HG02973 (cell line): Measurements from ENCODE around the gene APC2.
A peak's percentile ranks its signal among the peaks of the same experiment; 100 is the strongest.
"Not testable (repeated sequence)": the region's sequence is repeated elsewhere in the genome, so short reads cannot be mapped to it uniquely, and the experiment has no call there.

ENCODE experiments used
- ATAC-seq: cut with Tn5 transposase; IDR thresholded peaks from one replicate; pipeline ENCODE4 v1.9.1; 2021; ENCODE audit warnings: moderate library complexity; ENCODE audit not compliant: unreplicated experiment

Gene APC2

DNA sequence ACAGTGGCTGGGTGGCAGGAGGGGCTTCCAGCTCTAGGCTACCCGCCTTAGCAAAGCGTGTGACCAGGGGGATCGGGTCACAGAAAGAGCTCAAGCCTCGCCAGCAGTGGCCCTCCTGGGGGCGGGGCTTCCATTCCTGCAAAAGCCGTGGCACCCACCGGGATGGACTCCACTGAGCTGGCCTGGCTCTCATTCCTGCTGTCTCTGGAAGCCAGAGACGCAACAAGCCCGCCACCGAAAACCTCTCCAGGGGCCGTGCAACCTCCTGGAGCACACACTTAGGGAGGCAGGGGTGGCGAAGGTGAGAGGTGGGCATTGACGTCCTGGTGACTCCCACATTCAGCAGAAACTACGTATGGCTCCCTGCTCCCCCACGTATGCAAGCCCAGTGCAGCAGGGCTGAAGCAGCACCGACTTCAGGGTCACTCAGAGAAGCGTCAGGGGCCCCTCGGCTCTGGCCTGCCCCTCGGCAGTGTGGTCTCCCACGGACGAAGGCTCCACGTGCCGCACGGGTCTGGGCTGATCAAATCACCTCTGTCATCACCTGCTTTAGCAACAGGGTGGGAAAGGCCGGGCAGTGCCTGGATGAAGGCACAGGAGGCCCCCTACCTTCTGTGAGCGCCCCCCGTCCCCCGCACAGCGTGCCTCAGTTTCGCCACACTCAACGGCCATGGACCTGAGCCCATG, 26.0 kb downstream of the APC2 start:
- ATAC-seq, result no peak

DNA sequence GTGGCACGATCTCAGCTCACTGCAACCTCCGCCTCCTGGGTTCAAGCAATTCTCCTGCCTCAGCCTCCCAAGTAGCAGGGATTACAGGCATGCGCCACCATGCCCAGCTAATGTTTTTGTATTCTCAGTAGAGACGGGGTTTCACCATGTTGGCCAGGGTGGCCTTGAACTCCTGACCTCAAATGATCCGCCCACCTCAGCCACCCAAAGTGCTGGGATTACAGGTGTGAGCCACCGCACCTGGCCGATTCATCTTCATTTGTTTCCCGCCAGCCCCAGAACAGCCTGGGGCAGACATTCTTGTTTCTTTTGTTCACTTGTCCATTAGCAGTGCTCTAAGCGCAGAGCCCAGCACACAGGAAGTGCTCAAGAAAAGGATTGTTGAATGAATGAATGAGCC, 27.1 kb downstream of the APC2 start:
- not testable (repeated sequence) for ATAC-seq

DNA sequence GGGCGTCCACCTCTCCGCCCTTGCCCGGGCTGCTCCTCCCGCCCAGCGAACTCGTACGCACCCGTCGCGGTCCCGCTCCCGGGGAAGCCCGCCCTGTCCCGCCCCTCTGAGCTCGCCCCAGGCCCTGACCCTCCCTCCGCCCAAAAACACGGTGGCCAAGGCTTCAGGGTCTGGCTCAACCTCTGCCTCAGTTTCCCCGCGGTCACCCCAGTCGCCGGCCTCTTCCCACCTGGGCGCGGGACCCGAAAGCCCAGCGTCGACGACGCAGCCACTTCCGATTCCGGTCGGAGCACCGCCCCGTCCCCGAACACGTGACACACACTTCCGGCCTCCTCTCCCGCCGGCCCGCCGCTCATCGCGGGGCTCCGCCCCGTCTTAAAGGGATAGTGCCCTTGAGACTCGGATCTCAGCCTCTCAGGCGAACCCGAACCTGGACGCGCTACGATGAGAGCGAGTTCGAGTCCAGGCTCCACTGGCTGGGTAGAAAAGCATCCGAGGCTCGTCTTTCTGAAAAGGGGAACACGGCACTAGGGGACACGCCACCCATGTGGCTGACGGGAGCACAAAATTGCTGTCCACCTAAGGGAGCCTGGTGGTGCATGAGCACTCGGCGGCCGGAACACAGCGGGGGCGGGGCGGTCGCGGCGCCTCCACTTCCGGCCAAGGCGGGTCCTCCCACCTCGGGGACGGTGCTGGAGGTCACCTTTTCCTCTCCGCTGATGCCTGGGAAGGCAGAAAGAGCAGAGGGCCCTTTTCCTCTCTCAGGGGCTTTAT, 29.2 kb downstream of the APC2 start, which contains the start of gene C19orf25:
Gene C19orf25, minus strand, starts transcription at position 282 of the 774 bp plus-strand sequence. CDS start 312 bp downstream, outside the sequence.
- peak; percentile 70 for ATAC-seq

DNA sequence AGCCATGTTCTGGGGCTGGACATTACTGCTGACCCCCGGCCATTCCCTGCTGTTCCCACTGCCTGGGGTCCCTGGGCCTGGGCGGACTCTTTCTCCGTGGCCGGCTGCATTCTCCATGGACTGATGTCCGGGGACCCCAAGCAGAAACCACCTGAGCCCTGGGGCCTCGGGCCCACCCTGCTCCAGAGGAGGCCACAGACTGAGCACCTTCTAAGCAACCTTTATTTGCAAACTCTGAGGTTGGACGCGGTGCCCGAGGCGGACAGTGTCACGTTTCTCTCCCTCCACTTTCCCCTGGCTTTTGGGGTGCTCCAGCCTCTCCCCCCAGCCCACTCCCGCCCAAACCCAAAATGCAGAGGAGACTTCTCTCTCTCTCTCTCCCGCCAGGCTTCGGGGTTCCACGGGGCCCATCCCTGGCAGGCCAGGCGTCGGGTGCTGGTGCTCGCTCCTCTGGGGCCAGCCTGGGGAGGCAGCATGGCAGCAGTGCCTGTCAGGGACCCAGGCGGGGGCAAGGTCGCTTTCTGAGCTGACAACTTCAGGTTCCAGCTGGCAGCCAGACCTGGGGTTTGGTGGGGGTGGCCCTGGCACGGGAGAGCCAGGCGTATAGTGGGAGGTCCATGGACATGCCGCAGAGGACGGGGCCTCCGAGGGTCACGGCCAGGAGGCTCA, 31.4 kb downstream of the APC2 start:
- no peak for ATAC-seq

DNA sequence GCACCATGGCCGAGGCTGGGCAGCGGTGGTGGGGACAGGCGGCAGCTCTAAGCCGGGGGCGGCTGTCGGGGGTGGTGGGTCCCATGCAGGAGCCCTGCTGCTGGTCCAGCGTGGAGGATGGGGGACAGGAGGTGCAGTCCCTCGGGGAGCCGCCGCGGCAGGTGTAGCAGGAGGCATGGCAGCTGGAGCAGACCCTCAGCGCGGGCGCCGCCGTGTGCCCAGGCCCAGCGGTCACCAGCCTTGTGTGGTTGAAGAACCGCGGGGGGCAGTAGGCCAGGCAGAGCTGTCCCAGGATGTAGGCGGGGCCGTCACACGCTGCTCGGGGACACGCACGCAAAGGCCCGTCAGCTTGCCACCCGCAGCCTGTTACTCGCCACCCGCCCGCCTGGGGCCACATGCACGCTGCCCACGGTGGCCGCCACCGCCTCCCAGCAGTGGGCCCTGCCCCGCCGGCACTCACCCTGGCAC, 32.0 kb downstream of the APC2 start:
- ATAC-seq, result no peak

DNA sequence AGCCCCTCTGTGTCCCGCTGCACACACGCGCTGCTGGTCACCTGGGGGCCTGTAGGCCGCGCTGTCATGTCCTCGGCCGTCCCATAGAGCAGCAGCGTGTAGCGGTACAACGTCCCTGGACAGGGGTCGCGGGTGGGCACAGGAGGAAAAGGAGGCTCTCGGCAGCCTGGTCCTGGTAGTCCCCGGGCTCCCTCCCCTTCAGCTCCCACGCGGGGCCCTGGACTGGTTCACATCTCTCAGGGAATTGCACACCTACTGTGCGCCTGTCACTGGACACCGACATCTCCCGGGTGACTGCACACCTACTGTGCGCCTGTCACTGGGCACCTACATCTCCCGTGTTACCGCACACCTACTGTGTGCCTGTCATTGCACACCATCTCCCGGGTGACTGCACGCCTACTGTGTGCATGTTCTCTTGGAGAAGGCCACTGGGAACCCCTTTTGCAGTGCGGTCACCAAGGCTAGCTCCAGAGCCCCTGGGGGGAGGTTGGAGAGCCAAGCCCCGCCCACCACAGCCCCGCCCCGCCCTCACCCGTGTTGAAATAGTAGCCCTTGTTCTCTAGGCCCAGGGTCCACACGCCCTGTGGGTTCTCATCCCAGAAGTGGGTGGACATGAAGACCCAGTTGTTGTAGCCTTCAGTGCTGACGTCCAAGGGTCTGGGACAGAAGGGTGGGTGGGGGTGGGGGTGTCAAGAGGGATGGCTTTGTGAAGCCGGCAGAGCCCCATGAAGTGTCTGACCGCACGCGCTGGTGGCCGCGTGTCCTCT, 32.6 kb downstream of the APC2 start:
- no peak for ATAC-seq

DNA sequence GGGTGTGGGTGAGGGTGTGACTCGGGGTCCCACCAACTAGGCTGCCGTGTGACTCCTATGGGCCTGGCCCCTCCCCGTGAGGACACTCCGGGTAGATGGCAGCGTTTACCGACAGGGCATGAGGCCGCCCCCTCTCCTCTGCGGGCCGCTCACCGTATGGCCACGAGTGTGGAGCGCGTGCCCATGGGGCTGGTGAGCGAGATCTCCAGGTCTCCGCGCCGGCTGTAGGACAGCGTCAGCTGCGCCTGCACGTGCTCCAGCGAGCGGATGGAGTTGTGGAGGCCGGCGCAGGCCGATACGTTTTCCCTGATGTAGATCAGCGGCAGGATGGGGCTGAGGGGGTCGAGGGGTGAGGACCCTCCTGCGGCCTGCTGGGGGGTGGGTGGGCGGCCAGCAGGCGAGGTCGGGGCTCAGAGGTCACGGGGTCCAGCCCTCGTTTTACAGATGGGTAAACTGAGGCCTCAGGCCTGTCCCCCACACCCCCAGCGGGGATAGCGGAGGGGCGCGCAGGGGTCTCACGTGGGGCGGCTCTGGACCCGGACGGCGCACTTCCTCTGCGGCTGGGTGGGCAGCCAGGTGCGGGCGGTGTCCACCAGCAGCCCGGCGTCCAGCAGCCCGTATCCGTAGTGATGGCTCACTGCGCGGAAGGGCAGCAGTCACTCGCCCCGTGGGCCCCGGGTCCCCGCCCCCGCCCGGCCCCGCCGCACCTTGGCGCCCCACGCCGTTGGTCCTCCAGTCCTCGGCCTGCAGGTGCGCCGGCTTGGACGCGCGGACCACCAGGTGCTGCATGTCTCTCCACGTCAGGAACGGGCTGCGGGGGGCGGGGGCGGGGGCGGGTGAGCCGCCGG, 33.4 kb downstream of the APC2 start:
- ATAC-seq, result no peak

DNA sequence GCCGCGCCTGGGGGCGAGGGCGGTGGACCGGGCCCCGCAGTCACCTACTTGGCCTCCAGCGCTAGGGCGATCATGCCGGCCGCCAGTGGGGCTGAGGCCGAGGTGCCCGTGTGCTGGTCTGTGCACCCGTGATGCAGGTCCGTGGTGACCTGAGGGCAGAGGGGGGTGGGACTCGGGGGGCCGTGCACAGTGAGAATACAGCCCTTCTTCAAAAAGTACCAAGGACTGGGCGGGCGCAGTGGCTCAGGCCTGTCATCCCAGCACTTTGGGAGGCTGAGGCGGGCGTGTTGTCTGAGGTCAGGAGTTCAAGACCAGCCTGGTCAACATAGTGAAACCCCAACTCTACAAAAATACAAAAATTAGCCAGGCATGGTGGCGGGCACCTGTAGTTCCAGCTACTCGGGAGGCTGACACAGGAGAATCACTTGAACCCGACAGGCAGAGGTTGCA, 34.1 kb downstream of the APC2 start:
- ATAC-seq, result no peak

DNA sequence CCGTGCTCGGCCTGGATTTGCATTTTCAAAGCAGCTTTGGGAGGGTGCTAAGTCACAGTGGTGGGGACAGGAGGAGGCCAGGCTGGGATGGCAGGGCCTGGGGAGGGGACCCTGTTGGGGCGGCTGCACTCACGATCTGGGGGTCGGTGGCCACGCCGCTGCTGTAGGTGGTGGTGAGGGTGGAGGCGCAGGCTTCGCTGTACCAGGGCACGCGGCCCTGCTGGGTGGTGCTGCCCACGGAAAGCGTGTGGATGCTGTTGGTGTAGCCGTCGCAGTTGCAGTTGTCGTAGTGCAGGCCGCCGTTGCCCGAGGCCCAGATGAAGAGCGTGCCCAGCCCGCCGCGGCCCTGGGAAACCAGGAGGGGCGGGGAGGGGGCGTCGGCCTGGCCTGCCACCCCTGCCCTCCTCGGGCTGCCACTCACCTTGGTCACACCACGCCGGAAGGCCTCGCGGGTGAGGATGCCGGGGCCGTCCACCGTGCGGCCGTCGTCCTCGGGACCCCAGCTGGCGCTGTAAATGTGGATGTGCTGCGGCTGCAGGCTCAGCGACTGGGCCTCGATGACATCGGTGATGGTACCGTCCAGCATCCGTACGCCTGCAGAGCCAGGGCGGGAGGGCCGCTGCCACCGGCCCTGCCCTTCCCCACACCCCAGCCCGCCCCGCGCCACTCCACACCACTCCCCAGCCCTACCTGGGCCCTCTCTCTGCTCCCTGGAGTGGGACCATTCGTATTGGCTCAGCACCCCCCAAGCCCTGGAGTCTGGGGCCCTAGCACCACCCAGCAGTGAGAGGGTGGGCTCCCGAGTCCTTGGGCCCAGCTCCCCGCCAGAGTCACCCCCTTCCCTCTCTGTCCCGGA, 37.0 kb downstream of the APC2 start:
- ATAC-seq, result no peak

DNA sequence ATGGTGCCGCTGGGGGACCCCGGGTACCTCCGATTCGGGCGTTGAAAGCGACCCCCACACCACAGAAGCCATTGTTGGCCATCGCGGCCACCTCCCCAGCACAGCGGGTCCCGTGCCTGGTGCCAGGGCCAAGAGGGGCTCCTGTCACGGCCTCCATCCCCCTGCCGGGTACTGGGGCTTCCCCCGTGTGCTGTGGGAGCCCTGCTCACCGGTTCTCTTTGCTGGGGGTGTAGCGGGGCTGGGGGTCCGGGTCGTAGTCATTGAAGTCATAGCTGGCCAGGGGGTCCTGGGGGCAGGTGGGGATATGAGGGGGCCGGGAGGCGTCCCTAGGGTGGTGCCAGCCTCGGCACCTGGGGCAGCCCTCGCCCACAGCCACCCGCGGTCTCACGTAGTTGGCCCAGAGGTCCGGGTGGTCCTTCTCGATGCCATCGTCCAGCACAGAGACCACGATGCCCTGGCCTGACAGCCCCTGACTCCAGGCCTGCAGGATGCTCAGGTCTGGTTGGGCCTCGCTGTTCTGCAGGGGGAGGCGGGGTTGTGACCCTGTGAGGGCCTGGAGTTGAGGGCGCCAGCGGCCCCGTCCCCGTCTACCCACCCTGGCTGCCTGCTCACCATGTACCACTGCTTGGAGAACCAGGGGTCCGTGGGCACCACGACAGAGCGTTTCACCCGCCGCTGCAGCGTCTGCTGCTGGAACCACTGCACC, 37.8 kb downstream of the APC2 start:
- ATAC-seq, result no peak

DNA sequence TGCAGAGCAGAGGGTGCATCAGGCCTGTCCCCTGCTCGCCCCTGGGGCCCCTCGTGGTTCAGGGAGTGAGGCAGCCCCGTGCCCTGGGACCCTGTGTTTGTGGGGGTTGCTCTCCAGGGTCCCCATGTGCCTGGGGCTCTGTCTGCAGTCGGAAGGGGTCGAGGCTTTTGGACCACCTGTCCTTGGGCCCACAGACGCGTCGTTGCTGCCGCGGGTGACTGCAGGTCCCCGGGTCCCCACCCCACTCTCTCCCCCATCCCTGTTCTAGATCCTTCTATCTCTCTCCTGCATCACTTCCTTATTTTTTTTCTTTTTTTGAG, 38.3 kb downstream of the APC2 start:
- no peak for ATAC-seq

DNA sequence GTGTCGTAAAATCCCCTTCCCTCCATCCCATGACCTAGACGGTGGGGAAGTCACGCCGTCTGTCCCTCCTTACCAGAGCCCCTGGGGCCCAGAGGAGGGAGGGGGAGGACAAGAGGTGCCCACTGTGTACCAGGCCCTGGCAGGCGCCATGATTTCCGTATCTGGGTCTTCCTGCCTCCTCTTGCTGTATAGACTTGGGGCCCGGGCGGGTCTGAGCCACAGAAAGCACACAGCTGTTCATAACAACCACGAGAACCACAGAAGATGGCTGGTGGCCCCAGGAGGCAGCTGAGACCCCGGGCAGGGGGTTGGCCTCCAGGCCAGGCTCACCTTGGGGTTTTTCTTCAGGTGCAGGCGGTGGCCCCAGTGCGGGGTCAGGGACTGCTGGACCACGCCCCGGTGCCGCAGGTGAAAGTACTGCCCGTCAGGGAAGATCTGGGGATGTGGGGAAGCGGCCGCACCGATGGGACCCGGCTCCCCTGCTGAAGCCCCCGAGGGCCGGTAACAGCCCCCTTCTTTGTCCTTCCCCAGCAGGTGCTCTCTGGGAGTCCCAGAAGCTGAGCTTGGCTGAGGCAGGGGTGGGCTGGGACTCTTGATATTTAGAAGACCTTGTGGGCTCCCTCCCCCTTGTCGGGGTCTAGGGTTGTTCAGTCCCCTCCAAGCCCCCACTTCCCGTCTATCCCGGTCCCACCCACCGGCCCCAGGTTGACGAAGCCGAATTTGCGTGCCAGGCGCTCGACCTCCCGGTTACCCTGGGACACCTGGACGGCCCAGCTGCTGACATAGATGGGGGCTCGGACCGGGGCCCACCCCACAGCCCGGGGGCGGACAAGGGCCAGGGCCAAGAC, 39.8 kb downstream of the APC2 start:
- no peak for ATAC-seq

DNA sequence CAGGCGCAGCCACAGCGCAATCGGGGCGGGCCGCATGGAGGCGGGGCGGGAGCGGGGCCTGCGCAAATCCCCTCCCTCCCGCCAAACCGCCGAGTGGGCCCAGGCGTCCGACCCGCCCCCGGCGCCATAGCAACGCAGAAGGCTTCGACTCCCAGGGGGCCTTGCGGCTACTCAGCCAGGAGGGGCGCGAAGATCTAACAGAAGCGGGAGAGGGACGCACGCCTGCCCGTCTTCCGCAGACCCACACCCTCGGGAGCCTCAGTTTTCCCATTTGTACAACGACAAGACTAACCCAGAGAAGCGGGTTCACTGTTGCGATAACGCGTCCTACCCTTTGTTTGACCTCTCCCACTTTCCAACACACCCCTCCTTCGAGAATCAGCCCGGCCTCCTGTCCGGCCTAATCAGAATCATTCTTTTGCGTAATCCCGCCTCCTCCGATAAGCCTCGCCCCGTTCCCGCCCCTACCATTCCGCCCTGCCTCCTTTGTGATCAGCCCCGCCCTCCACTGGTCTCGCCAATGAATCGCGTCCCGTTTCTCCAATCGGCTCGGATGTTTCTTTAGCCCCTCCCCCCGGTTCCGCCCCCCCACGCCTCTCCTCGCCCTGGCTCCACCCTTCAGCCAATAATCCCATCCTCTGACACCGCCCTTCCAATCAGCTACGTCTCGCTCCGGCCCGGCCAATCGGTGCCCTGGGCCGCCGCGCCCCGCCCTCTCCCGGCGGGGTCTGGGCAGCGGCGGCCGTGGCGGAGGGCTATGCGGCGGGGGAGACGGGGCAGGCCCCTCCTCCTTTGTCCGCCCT, 40.6 kb downstream of the APC2 start, which contains the start of gene PCSK4:
Gene PCSK4, minus strand, starts transcription at position 40 of the 803 bp plus-strand sequence. Its CDS starts 4 bp downstream, at position 36.
- peak; percentile 76 for ATAC-seq

DNA sequence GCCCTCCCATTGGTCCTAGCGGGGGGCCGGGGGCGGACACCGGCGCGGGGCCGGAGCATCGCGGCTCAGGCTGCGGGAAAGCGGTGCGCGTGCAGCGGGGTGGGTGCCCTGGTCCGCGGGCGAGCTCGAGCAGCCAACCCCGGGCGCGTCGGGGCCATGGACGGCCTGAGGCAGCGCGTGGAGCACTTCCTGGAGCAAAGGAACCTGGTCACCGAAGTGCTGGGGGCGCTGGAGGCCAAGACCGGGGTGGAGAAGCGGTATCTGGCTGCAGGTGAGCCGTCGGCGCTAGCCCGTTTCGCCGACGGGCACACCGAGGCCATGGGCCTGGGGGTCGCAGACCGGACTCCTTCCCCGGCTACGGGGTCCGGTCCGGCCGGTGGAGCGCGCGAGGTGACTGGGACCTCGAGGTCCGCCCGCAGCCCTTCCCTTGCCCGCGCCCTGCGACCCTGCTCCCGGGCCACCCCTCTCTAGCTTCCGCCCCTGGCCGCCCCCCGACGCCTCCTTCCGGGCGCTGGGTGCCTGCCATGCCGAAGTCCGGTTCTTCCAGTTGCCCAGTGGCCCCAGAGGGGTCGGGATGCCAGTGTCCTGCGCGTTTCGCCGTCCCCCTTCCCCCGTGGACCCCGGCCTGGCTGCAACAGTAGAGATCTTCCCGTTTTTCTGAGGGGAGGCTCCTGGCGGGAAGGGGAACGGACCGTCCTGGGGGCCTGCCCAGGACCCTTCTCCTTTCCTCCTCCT, 41.4 kb downstream of the APC2 start, which contains the start of gene REEP6:
Gene REEP6, plus strand, starts transcription at position 68 of the 735 bp plus-strand sequence. Its CDS starts 89 bp downstream, at position 157.
- ATAC-seq, result no peak

DNA sequence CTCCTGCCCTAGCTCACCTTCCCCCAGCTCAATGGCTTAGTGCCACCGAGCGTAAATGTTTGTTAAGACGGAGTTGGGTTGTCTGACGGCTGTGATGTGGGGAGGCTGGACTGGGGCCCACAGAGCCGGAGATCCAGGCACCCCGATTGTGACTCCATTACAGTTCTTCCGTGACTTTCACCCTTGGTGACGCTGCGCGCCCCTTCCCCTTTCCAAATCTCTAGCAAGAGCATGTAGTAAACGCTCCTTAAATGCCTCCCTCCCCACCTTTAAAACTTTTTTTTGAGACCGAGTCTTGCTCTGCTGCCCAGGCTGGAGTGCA, 41.9 kb downstream of the APC2 start:
- ATAC-seq, result no peak

DNA sequence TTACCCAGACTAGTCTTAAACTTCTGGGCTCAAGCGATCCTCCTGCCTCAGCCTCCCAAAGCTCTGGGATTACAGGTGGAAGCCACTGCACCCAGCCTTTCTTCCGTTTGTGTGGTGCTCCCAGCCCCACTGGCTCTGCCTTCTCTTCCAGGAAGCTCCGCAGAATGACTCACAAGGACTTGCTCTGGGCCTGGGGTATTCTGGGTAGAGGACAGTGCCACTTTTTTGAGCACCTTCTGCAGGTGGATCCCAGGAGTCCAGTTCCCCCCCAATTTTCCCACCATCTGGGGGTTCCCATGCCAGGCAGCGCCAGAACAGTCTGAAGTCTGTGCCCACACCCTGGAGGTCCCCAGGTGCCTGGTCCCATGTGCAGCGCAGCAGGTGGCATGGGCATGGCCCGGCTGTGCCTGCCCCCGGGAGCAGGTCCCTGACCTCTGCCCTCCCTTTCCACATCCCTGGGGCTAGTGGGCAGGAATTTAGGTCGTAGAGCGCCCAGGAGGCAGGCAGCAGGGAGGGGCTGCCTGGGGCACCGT, 42.6 kb downstream of the APC2 start:
- no peak for ATAC-seq
